C1 segment of cervical spinal cord (tissue), 14 donors: ENCODE results near the gene FGD5.

ENCODE experiments used
- DNase-seq, 14 donors: peaks; one replicate each; lab custom pipeline; 2025; lab: John Stamatoyannopoulos, UW

Gene FGD5

DNA sequence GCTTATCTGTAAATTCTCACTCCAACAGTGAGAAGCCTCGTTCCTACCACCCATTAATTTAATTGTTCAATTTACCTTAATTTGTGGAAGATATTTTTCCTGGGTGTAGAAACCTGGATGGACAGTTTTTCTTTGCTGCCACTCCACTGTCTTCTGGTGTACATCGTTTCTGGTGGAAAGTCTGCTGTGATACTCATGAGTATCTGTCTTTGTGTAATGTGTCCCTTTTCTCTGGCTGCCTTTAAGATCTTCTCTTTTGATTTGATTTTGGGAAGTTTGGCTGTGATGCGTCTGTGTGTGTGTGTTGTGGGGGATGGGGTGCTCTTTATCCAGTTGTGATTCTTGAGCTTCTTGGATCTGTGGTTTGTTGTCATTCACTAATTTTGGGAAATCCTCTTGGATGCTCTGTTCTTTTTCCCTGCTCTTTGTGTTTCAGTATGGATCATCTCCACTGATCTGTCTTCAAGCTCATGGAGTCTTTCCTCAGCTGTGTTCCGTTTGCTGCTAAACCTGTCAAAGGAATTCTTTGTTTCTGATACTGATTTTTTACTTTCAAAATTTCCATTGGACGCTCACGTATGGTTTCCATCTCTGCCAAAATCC lies 86.4 kb downstream of the FGD5 start:
- no peak for DNase-seq

DNA sequence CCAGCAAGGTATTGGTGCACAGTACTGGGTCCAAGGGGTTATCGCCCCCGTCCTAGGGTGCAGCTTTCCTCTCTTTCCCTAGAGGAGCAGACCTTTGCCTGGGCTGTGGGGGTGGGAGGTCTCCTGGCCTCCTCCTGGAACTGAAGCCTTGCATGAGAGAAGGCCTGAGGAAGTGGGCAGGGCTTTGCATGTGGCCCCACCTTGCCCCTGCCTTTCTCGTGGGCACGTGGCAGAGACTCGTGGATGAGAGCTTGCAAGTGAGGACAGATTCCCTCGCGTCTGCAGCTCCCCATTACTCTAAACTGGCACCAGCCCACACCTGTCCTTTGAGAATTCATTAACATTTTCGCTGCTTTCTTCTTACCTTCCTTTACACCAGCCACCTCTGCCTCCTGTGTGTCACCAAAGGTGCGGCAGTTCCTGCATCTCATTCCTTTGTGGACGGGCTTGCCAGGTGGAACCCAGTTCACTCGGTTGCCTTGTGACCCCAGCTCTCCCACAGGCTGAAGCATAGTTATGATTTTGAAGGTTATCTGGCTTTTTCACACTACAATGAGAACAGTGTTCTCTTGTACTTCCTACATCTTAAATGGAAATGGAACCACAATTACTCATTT lies 87.7 kb downstream of the FGD5 start:
- DNase-seq, result no peak

DNA sequence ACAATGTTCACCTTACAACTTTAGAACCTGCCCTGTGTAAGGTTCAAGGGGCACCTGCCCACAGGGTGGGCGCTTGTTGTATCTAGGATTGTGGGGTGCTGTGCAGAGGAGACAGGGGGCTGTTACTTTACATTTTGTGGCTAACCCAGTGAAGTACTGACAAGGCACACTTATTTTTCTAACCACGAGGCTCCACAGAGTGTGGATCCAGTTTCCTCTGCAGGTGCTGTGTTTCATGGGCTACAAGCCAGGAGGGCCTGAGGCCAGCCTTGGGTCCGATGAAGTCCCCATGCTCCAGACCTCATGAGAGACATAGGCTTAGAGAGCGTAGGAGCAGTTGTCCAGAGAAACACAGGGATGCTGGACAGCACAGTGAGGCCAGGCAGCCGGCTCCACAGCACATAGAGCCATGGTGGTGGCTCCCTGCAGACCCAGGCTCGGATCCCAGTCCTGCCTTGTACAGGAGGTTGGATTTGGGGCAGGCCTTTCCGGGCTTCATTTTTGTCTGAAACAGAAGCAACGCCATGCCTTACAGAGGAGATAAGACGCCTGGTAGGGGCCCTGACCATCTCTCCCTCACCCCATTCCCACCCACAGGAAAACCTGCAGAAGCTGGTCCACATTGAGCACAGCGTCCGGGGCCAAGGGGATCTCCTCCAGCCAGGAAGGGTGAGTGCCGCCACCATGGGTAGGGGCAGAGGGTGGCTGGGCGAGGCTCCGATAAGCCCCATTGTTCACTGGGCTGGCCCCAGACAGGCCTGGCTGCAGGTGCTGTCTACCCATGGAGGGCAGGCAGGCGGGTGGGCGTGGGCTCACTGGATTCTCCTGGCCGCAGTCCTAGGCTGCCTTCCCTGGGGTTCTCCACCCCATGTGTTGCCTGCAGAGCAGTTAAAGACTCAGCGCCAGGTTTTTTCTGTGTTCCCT lies 88.5 kb downstream of the FGD5 start:
- no peak for DNase-seq

DNA sequence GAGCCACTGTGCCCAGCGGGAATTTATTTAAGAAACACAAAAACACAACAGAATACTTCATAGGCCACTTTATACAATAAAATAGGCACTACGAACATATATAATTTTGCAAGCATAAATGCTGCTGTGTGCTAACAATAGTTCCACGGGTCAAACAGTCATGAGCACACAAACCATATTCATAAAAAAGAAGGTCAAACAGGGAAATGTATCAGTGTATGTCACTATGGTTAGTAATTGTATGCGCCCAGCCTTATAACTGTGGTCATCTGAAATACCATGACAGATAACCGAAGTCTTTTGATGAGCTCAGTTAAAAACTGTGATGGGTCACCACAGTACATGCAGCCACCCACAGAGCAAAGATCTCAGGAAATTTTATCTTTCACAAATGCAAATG lies 90.5 kb downstream of the FGD5 start:
- DNase-seq, result no peak

DNA sequence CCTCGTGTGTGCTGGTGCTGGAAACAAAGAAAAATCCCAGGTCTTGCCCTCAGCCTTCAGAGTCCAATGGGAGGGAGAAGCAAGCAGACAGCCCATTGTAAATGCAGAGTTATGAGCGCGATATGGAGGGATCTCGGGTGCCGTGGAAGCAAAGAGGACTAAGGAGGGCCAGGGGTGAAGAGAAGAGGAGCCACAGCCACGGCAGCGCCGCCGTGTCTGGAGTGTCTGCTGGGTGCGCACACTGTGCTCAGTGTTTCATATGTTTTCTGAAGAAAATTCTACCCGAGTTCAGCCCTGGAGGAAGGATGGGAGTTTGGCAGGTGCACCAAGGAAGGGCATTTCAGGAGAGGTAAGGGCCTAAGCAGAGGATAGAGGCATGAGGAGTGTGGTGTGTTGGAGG lies 92.9 kb downstream of the FGD5 start:
- DNase-seq, result no peak

DNA sequence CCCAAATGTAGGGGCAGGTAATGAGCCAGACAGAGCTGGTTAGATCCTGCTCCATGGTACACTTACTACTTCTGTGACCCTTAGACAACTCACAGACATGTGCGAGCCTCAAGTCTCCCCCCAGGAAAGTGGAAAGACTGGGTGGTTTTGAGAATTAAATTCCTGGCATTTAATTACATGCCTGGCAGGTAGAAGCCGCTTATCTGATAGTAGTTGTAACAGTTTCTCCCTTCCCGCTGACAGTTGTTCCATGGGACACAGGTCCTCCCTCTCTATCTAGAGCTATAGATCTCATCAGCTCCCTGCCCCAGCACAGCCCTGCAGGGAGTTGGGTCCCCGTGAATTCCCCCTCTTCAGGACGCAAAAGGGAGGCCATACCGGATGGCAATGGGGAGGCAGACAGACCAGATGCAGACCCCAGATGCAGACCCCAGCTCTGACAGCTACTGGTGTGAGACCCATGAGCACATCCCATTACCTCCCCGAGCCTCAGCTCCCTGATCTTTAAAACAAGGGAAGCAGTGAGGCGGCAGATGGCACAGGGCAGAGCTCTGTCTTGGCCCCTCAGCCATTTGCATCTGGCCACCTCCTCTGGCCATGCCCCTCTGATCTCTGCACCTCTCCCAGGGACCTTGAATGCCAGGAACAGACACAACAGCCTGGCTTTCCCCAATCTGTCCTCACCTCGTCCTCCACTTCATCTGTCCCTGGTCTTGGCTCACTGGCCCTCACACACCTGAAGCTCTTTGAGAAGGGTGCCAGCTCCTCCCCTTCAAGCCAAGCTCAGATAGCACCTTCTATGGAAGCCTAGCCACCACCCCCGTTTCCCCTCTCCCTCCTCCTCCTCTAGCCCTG lies 94.5 kb downstream of the FGD5 start:
- no peak for DNase-seq

DNA sequence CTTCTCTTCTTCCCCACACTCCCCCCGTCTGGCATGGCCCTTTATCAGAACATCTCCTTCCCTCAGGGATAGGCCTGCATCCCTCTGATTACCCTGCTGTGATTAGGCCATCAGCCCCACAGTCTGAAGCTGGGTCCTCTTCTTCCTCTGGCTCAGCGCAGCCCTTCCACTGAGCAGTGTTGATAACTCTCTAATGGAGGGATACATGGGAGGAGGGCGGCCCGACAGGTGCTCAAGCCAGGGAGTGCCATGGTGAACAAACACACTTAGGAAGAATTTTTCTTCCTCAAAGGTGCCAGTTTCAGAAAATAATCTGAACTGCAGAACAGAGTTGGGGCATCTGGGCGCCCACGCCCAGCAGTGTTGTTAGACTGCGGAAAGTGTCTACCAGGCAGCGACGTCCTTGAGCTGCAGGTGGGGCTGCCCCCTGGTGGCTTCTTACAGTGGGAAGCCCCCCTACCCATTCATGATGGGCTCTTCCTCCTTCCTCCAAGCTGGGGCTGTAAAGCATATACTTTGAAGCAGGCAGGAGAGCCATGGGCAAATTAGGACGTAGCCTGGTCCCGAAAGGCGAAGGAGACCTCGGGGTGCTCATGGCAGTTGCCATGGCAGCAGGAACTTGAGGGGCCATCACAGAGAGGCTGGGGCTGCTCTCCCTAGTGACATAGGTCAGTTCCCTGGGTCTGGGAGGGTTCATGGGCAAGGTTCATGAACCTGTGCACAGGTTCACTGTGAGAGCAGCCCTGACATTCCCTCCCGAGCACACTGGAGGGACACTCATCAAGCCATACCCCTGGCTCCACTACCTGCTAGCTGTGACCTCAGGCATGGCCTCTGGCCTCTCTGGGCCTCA lies 95.4 kb downstream of the FGD5 start:
- DNase-seq, result no peak

DNA sequence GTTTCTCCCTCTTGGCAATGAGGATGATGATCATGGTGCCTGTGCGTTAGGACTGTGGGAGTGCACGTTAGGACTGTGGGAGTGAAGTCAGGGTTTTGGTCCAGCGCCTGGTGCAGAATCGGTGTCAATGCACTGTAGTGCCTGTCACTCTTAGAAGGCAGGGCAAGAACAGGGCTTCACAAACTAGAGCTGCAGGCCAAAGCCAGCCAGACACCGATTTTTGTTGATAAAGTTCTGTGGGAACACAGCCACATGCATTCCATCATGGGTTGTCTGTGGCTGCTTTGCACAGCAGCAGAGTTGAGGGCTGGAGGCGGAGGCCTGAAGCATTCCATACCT lies 96.0 kb downstream of the FGD5 start:
- no peak for DNase-seq

DNA sequence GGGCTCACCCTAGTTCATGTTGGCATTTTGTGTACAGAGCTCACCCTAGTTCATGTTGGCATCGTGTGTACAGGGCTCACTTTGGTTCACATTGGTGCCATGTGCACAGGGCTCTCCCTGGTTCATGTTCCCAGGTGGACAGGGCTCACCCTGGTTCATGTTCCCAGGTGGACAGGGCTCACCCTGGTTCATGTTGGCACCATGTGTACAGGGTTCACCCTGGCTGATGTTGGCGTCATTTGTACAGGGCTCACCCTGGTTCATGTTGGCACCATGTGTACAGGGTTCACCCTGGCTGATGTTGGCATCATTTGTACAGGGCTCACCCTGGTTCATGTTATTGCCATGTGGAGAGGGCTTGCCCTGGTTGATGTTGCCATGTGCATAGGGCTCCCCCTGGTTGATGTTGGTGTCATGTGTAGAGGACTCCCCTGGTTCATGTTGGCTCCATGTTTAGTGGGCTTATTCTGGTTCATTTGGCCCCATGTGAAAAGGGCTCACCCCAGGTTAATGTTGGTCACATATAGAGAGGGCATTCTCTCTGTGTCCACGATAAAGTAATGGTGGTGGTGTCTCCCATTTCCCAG lies 97.0 kb downstream of the FGD5 start:
- no peak for DNase-seq

DNA sequence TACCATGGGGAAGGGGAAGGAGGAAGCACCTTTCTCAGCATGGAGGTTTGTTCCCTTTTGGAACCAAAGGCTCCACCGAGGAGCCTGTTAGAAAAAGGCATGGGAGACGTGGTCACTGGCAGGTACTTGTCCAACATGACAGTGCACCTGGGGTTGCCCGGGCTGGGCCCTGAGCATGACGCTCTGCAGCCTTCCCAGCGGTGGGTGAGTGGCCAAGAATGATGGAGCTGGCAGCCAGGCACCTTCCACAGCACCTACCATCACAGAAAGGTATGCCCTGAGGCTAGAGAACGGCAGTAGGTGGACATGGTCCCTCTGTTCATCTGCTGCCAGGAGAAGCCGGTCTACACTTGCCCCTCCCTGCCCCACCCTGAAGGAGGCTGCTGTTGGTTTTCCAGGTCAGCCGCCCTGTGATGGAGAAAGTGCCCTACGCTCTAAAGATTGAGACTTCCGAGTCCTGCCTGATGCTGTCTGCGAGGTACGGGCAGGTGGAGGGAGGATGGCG lies 99.6 kb downstream of the FGD5 start:
- DNase-seq, result no peak

DNA sequence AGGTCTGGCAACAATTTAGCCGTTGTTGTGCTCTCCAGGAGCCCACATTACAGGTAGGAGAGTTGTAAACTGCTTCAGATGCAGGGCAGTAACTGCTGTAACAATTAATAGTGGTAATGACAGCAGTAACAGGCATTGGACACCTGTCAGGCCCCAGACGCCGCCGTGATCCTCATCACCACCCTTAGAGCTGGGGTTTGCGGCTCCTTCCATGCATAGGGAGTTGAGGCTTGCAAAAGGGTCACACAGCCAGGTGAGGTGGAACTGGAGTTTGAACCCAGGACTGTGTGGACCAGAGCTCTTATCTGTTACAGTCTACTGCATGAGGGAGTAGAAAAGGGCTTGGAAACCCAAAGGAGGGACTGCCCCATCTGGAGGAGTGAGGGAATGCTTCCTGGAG lies 101.8 kb downstream of the FGD5 start:
- DNase-seq, result no peak

DNA sequence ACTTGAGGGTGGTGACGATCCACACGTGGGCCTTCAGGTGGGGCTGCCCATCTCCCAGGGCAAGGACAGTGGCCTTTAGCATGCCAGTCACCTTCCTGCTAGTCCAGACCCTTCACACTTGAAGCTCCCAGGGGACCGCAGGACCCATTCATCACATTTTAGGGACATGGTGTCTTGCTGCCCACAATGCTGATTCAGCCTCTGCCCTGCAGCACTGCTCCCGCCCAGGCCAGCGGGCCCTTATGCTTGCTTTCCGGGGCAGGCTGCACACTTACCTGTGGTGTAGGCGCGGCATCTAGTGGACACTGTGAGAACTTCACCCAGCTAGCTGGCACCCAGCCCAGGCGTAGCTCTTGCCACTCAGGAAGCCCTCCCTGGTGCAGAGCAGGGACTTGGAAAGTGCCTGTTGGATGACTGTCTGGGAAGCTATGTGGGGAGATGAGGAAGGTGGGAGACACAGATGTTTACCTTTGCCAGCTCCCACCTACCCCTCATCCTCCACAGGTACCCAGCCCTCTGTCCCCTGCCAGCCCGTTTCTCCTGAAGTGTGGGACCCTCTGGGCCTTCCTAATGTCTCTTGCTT lies 102.4 kb downstream of the FGD5 start:
- peak; percentile 14 to 85 (median 66) for DNase-seq

DNA sequence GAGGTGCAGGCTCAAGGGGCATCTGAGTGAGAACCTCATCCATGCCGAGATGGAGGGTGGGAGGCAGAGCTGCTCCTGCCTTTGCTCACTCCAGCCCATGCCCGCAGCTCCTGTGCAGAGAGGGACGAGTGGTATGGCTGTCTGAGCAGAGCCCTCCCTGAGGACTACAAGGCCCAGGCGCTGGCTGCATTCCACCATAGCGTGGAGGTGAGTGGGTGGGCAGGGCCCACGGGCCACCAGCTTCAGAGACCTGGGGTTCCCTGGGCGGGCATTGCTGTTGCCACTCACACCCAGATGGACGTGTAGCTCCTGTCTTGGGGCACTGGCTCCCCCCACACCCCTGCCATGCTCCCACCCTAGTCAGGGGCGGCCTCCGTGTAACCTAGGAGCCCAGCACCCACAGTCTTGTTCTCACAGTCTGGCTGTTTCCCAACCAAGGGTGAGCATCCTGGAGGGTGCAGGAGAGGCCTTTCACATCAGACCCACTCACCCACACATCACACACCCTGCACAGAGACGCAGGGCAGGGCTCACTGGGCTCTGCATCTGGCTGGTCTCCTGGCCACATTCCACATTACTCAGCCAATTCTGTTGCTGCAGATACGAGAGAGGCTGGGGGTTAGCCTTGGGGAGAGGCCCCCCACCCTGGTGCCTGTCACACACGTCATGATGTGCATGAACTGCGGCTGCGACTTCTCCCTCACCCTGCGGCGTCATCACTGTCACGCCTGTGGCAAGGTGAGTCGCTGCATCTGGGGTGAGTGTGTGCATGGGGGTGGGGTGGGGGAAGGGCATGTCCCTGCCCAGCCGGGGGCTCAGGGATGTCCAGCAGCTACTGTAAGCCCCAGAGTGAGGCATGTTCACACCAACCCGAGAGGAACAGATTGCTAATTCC lies 103.3 kb downstream of the FGD5 start:
- DNase-seq, result no peak

DNA sequence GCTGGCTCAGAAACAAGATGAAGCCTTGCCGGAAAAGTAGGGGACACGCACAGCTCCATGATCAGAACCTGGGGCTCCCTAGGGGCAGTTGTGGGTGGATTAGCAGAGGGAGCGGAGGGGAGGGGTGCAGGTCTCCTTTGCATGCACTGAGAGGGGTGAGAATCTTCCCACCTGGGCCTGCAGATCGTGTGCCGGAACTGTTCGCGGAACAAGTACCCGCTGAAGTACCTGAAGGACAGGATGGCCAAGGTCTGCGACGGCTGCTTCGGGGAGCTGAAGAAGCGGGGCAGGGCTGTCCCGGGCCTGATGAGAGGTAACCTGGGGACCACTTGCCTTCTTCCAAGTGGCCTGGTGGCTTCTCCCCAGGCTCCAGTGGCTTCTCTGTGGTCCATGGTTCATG lies 104.1 kb downstream of the FGD5 start:
- no peak for DNase-seq

DNA sequence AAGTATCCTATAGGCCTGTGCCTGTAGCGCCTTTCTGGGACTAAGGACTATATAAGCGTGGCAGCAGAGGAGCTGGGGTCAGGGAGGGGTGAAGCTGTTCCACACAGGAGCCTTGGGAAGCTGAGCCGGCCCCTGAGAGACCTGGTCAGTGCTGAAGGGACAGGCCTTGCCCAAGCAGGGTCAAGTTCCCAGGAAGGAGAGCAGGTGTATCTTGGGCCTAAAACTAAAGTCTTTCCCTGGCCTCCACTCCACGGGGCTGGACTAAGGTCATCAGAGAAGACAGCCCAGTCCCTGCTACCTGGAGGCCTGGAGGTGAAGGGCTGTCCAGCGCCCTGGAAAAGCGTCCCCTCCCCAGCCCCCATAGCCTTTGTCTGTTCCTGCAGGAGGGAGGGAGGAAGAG lies 104.7 kb downstream of the FGD5 start:
- no peak for DNase-seq

DNA sequence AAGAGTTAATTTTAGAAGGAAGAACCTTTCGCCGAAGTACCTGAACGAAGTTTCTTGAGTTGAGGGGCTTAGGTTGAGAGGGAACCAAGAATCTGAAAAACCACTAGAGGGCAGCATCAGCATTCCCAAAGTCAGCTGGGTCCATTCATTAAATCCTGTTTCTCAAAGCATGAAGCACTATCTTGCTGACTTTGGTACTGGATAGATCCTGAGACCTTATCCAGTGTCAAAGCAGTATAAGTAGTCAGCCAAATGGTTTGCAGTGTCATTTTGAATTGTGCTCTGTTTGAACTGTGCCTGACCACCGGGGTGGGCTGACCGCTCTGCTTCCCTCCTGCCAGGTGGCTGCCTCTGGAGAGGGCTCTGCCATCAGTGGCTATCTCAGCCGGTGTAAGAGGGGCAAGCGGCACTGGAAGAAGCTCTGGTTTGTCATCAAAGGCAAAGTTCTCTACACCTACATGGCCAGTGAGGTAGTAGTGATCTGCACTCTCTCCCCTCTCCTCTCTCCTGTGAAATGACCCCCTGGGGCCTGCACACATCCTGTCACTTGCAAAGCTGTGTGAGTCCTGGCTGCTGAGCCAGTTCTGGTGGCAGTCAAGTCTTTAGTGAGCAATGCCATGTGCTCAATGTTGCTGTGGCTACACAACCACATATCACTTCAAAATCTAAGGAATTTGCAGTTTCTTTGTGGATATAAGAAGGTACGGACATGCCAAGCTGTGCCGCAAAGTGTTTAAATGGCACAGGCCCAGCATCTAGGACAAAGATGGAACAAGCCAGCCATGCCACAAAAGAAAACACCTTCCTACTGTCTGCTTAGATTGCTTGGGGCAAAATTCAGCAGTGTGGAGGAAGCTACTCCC lies 107.2 kb downstream of the FGD5 start:
- peak in 5 of 14 donors; percentile 2 to 19 (median 8) for DNase-seq

DNA sequence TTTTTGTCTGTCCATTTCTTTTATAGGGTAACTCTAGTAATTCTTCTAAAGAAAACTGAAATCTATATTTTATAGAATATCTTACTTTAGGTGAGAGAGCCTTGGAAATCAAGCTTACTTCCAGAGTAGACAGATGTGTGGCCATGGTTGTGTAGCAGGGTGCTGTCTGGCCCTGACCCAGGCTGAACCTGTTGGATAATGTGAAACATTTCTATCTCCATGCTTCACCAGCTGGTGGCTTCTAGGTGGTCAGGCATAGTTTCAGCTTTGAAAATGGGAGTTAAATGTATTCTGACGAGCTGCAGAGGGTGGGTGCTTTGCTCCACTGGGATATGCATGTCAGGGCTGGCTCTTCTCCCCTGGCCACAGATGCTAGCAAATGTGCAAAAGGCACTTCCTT lies 107.8 kb downstream of the FGD5 start:
- no peak for DNase-seq

DNA sequence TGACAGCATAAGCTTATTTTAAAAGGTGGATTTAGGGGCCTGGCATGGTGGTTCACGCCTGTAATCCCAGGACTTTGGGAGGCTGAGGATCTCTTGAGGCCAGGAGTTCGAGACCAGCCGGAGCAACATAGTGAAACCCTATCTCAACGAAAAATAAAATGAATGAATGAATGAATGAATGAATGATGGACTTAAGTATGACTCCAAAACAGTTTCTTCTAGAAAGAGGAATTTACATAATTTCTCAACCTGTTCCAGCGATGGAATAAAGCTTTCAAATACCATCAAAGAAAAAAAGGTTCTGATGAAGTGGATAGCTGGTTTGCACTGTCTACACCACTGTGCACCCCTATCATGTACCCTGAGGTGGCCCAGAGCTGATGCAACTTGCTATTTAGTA lies 108.5 kb downstream of the FGD5 start:
- DNase-seq, result no peak
